WTC11 (cell line): ENCODE results near the gene OR2AG1. TPM values are rescaled to one million over a fixed set of nuclear protein-coding genes. Genes with fewer than 3 reads are reported as not detected.
A peak's percentile ranks its signal among the peaks of the same experiment; 100 is the strongest.

ENCODE experiments used
- ATAC-seq: fragments of 200-7000 bp; cut with Tn5 transposase; 2 replicates; pipeline ENCODE4 v1.10.0; 2021; ENCODE audit warnings: mild to moderate bottlenecking, moderate library complexity
- CTCF ChIA-PET: fragments of 300-600 bp; sonication (Branson Sonifier 250); formaldehyde crosslinking; loops from one replicate; lab custom pipeline; 2021; ENCODE audit warnings: antibody characterized with exemption; lab: Charles Lee
- POLR2A ChIA-PET: fragments of 350-600 bp; sonication (Branson Sonifier 250); formaldehyde crosslinking; loops from one replicate; lab custom pipeline; 2021; ENCODE audit warnings: antibody characterized with exemption; lab: Charles Lee
- DNase-seq: peaks from one replicate; pipeline ENCODE4 v3.0.0; 2021; ENCODE audit warnings: low spot score
- H3K27ac Mint-ChIP-seq: 2 replicates; pipeline ENCODE4 v1.8.0; 2021; ENCODE audit warnings: mixed read lengths
- H3K27me3 Mint-ChIP-seq: 2 replicates; pipeline ENCODE4 v1.8.0; 2021; ENCODE audit warnings: low read depth, mild to moderate bottlenecking, moderate library complexity, mixed read lengths
- H3K36me3 Mint-ChIP-seq: 2 replicates; pipeline ENCODE4 v1.8.0; 2021; ENCODE audit warnings: mixed read lengths
- H3K4me1 Mint-ChIP-seq: 2 replicates; pipeline ENCODE4 v1.8.0; 2022; ENCODE audit warnings: mixed read lengths
- H3K4me3 Mint-ChIP-seq: 2 replicates; pipeline ENCODE4 v1.8.0; 2021; ENCODE audit warnings: mild to moderate bottlenecking, moderate library complexity, mixed read lengths
- H3K9me3 Mint-ChIP-seq: 2 replicates; pipeline ENCODE4 v1.8.0; 2021; ENCODE audit warnings: mixed read lengths
- E2F4 ChIP-seq: sonication (generic); formaldehyde crosslinking; IDR thresholded peaks from 2 replicates; pipeline ENCODE4 v1.8.1; 2022; ENCODE audit warnings: low read depth, mild to moderate bottlenecking, moderate library complexity, missing genetic modification reagents, borderline replicate concordance
- ELF4 ChIP-seq: sonication (generic); formaldehyde crosslinking; IDR thresholded peaks from 2 replicates; pipeline ENCODE4 v1.8.1; 2022; ENCODE audit warnings: low read depth, mild to moderate bottlenecking, moderate library complexity, missing genetic modification reagents
- EMX1 ChIP-seq: fragments of 250-450 bp; sonication (Bioruptor Pico); IDR thresholded peaks from 2 replicates; pipeline ENCODE4 v1.8.0; 2021; ENCODE audit warnings: mild to moderate bottlenecking
- FOXP1 ChIP-seq: sonication (generic); formaldehyde crosslinking; IDR thresholded peaks from 2 replicates; pipeline ENCODE4 v1.8.0; 2022; ENCODE audit warnings: missing genetic modification reagents, mild to moderate bottlenecking, moderate library complexity, borderline replicate concordance
- HMGA2 ChIP-seq: fragments of 250-450 bp; sonication (Bioruptor Pico); IDR thresholded peaks from 2 replicates; pipeline ENCODE4 v1.4.0; 2021; ENCODE audit warnings: mild to moderate bottlenecking, moderate library complexity
- KAT7 ChIP-seq: sonication (generic); formaldehyde crosslinking; IDR thresholded peaks from 2 replicates; pipeline ENCODE4 v1.8.1; 2023; ENCODE audit warnings: missing genetic modification reagents, mild to moderate bottlenecking, borderline replicate concordance
- RORB ChIP-seq: fragments of 250-450 bp; sonication (Bioruptor Pico); IDR thresholded peaks from 2 replicates; pipeline ENCODE4 v1.9.0; 2021; ENCODE audit warnings: mild to moderate bottlenecking
- ZNF671 ChIP-seq: fragments of 250-450 bp; sonication (Bioruptor Pico); IDR thresholded peaks from 2 replicates; pipeline ENCODE4 v1.8.0; 2021; ENCODE audit warnings: mild to moderate bottlenecking
- ZSCAN18 ChIP-seq: fragments of 250-450 bp; sonication (Bioruptor Pico); IDR thresholded peaks from 2 replicates; pipeline ENCODE4 v2.1.2; 2022; ENCODE audit warnings: mild to moderate bottlenecking, moderate library complexity
- total RNA-seq: library from RNA; stranded (reverse); gene quantifications from 3 replicates; pipeline ENCODE4 v1.2.3, GENCODE V29; 2021
- TF ChIP-seq, protein P1 (sequence below): sonication (generic); formaldehyde crosslinking; IDR thresholded peaks from 2 replicates; pipeline ENCODE4 v1.8.0; 2023; ENCODE audit warnings: missing genetic modification reagents, mild to moderate bottlenecking, borderline replicate concordance
- TF ChIP-seq, protein P2 (sequence below): fragments of 200-600 bp; IDR thresholded peaks from 2 replicates; pipeline ENCODE4 v1.8.0; 2022; ENCODE audit warnings: antibody characterized with exemption
- TF ChIP-seq, protein P3 (sequence below): sonication (generic); formaldehyde crosslinking; IDR thresholded peaks from 2 replicates; pipeline ENCODE4 v1.8.1; 2023; ENCODE audit warnings: mild to moderate bottlenecking, missing genetic modification reagents
- TF ChIP-seq, protein P4 (sequence below): sonication (generic); formaldehyde crosslinking; IDR thresholded peaks from 2 replicates; pipeline ENCODE4 v1.8.1; 2022; ENCODE audit warnings: missing genetic modification reagents, borderline replicate concordance
- TF ChIP-seq, protein P5 (sequence below): sonication (generic); formaldehyde crosslinking; IDR thresholded peaks from 2 replicates; pipeline ENCODE4 v1.8.0; 2022; ENCODE audit warnings: missing genetic modification reagents

The OR2AG1 gene
- total RNA-seq, 1 experiment from 2014 or later: not detected

DNA sequence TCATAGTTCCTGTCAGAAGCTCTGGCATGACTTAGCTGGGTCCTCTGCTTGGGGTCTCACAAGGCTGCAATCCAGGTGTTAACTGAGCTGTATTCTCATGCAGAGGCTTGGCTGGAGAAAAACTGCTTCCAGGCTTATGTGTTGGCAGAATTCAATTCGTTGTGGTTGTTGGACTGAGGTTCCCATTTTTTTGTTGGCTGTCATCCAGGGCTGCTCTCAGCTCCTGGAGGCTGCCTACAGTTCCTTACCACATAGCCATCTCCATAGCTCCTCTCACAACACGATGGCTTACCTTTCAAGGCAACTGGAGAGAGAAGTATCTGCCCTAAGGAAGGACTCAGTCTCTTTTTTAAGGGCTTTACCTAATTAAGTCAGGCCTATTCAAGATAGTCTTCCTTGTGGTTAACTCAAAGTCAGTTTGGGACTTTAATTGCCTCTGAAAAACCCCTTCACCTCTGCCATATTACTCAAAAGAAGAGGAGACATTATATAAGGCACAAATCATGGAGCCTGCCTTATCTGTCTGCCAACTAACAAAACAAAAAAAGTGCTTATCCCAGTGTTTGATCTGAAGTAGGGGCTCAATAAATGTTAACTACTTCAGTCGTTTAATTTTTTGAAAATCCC, 46.2 kb upstream of the OR2AG1 start (continued):
- TF ChIP-seq, protein P1, sequence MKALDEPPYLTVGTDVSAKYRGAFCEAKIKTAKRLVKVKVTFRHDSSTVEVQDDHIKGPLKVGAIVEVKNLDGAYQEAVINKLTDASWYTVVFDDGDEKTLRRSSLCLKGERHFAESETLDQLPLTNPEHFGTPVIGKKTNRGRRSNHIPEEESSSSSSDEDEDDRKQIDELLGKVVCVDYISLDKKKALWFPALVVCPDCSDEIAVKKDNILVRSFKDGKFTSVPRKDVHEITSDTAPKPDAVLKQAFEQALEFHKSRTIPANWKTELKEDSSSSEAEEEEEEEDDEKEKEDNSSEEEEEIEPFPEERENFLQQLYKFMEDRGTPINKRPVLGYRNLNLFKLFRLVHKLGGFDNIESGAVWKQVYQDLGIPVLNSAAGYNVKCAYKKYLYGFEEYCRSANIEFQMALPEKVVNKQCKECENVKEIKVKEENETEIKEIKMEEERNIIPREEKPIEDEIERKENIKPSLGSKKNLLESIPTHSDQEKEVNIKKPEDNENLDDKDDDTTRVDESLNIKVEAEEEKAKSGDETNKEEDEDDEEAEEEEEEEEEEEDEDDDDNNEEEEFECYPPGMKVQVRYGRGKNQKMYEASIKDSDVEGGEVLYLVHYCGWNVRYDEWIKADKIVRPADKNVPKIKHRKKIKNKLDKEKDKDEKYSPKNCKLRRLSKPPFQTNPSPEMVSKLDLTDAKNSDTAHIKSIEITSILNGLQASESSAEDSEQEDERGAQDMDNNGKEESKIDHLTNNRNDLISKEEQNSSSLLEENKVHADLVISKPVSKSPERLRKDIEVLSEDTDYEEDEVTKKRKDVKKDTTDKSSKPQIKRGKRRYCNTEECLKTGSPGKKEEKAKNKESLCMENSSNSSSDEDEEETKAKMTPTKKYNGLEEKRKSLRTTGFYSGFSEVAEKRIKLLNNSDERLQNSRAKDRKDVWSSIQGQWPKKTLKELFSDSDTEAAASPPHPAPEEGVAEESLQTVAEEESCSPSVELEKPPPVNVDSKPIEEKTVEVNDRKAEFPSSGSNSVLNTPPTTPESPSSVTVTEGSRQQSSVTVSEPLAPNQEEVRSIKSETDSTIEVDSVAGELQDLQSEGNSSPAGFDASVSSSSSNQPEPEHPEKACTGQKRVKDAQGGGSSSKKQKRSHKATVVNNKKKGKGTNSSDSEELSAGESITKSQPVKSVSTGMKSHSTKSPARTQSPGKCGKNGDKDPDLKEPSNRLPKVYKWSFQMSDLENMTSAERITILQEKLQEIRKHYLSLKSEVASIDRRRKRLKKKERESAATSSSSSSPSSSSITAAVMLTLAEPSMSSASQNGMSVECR (CRISPR knock-in tag): no peak
- no peak for TF ChIP-seq HMGA2 (CRISPR knock-in tag)

DNA sequence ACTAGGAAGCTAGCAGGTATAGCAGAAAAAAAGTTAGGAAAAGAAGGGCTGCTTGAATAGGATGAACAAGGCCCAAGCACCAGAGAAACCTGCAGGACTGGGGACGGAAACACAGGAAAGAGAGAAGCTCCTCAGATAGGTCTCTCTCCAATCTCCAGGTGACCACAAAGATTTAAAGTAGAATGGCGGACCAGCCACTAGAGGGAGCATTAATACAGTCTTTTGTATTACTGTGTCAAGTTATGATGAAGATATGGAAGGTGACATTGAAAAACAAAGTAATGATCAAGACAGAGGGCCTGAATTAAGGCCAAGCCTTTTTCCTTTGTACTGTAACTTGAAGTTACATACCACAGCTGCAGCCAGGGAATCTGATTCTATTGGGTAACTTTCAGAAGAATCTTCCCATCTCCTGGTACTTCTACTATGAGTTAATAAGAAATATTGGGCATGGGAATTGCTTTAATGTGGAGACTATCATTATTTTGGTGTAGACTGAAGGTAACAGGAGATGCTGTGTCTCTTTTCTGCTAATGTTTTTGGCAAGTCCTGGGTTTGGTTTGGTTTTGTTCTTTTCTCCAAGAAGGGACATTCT, 44.9 kb upstream of the OR2AG1 start:
- peak; percentile 28 for DNase-seq
- H3K9me3 Mint-ChIP-seq: no peaks in the 10 kb centered on the region
- no peak for TF ChIP-seq KAT7
- TF ChIP-seq E2F4 (CRISPR knock-in tag): no peak
- TF ChIP-seq, protein P2, sequence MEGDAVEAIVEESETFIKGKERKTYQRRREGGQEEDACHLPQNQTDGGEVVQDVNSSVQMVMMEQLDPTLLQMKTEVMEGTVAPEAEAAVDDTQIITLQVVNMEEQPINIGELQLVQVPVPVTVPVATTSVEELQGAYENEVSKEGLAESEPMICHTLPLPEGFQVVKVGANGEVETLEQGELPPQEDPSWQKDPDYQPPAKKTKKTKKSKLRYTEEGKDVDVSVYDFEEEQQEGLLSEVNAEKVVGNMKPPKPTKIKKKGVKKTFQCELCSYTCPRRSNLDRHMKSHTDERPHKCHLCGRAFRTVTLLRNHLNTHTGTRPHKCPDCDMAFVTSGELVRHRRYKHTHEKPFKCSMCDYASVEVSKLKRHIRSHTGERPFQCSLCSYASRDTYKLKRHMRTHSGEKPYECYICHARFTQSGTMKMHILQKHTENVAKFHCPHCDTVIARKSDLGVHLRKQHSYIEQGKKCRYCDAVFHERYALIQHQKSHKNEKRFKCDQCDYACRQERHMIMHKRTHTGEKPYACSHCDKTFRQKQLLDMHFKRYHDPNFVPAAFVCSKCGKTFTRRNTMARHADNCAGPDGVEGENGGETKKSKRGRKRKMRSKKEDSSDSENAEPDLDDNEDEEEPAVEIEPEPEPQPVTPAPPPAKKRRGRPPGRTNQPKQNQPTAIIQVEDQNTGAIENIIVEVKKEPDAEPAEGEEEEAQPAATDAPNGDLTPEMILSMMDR: peak; percentile 30; the same call in 1 of the 2 replicates
- TF ChIP-seq, protein P3, sequence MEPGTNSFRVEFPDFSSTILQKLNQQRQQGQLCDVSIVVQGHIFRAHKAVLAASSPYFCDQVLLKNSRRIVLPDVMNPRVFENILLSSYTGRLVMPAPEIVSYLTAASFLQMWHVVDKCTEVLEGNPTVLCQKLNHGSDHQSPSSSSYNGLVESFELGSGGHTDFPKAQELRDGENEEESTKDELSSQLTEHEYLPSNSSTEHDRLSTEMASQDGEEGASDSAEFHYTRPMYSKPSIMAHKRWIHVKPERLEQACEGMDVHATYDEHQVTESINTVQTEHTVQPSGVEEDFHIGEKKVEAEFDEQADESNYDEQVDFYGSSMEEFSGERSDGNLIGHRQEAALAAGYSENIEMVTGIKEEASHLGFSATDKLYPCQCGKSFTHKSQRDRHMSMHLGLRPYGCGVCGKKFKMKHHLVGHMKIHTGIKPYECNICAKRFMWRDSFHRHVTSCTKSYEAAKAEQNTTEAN (CRISPR knock-in tag): no peak
- no peak for TF ChIP-seq ZNF671 (CRISPR knock-in tag)
- no peak overlapping the region for H3K27ac Mint-ChIP-seq
- H3K27me3 Mint-ChIP-seq: no peaks in the 10 kb centered on the region; the same call in 1 of the 2 replicates
- CTCF ChIA-PET: interaction anchor here (0.6 to 2.5 kb wide), 27 partner anchors 8 to 359 kb away, joined by 3 to 30 read pairs (median 5); partner anchors contain the start of genes MRPL17 and TPP1
- H3K4me3 Mint-ChIP-seq: no peak overlapping the region
- H3K36me3 Mint-ChIP-seq: no peaks in the 10 kb centered on the region
- peak; percentile 89 for ATAC-seq
- H3K4me1 Mint-ChIP-seq: no peaks in the 10 kb centered on the region
- POLR2A ChIA-PET: interaction anchor here (0.7 kb wide), 1 partner anchor 225 kb away, joined by 5 read pairs; no protein-coding TSS in a partner anchor

DNA sequence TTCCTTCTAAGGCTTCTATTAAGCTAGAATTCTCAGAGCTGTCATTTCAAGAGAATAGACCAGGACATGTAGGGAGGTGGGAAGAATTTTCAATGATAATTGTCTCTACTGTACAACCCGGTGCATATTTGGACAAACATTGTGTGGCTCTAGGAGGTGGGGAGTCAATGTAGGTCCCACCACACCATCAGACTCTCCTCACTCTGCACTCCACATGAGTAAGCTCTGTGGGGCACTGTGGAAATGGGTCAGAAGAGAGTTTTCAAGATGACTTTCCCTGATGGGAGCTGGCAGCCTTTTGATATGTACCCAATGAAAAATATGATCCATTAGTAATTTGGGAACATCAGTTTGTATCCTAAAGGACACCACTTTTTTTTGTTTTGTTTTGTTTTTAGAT, 44.2 kb upstream of the OR2AG1 start:
- ChIA-PET POLR2A (no interaction called here), CTCF (interaction anchor here (1.6 to 2.5 kb wide), 5 partner anchors 10 to 74 kb away, joined by 5 to 30 read pairs (median 16); no protein-coding TSS in a partner anchor)
- no peak for DNase-seq
- H3K27ac Mint-ChIP-seq: no peak overlapping the region
- TF ChIP-seq RORB (CRISPR knock-in tag) (no peak), ZSCAN18 (no peak), ELF4 (CRISPR knock-in tag) (no peak), EMX1 (CRISPR knock-in tag) (no peak), FOXP1 (CRISPR knock-in tag) (no peak)
- TF ChIP-seq, protein P4, sequence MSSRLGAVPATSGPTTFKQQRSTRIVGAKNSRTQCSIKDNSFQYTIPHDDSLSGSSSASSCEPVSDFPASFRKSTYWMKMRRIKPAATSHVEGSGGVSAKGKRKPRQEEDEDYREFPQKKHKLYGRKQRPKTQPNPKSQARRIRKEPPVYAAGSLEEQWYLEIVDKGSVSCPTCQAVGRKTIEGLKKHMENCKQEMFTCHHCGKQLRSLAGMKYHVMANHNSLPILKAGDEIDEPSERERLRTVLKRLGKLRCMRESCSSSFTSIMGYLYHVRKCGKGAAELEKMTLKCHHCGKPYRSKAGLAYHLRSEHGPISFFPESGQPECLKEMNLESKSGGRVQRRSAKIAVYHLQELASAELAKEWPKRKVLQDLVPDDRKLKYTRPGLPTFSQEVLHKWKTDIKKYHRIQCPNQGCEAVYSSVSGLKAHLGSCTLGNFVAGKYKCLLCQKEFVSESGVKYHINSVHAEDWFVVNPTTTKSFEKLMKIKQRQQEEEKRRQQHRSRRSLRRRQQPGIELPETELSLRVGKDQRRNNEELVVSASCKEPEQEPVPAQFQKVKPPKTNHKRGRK: no peak
- TF ChIP-seq, protein P5, sequence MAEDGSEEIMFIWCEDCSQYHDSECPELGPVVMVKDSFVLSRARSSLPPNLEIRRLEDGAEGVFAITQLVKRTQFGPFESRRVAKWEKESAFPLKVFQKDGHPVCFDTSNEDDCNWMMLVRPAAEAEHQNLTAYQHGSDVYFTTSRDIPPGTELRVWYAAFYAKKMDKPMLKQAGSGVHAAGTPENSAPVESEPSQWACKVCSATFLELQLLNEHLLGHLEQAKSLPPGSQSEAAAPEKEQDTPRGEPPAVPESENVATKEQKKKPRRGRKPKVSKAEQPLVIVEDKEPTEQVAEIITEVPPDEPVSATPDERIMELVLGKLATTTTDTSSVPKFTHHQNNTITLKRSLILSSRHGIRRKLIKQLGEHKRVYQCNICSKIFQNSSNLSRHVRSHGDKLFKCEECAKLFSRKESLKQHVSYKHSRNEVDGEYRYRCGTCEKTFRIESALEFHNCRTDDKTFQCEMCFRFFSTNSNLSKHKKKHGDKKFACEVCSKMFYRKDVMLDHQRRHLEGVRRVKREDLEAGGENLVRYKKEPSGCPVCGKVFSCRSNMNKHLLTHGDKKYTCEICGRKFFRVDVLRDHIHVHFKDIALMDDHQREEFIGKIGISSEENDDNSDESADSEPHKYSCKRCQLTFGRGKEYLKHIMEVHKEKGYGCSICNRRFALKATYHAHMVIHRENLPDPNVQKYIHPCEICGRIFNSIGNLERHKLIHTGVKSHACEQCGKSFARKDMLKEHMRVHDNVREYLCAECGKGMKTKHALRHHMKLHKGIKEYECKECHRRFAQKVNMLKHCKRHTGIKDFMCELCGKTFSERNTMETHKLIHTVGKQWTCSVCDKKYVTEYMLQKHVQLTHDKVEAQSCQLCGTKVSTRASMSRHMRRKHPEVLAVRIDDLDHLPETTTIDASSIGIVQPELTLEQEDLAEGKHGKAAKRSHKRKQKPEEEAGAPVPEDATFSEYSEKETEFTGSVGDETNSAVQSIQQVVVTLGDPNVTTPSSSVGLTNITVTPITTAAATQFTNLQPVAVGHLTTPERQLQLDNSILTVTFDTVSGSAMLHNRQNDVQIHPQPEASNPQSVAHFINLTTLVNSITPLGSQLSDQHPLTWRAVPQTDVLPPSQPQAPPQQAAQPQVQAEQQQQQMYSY (CRISPR knock-in tag): no peak
- no peak overlapping the region for H3K4me3 Mint-ChIP-seq
- no peaks in the 10 kb centered on the region for H3K36me3 Mint-ChIP-seq
- H3K4me1 Mint-ChIP-seq: no peaks in the 10 kb centered on the region
- no peak for ATAC-seq
- H3K9me3 Mint-ChIP-seq: no peaks in the 10 kb centered on the region
- H3K27me3 Mint-ChIP-seq: no peaks in the 10 kb centered on the region; the same call in 1 of the 2 replicates
